ENCODE data around the gene NR3C2.

NR3C2 gene

GRCh38 chr4:148434075-148434773 is 8.0 kb downstream of the NR3C2 start:
- peak; percentile 7 for DNase-seq

GRCh38 chr4:148431401-148431800 is 10.8 kb downstream of the NR3C2 start:
- DNase-seq: no peak

GRCh38 chr4:148430854-148431253 is 11.4 kb downstream of the NR3C2 start:
- no peak for DNase-seq

GRCh38 chr4:148429206-148429605 is 13.0 kb downstream of the NR3C2 start:
- DNase-seq: no peak

GRCh38 chr4:148426643-148427042 is 15.6 kb downstream of the NR3C2 start:
- no peak for DNase-seq

- no peak for DNase-seq
Measured at GRCh38 chr4:148425327-148426110, 16.7 kb downstream of the NR3C2 start.

- DNase-seq: no peak
Measured at GRCh38 chr4:148420397-148420796, 21.8 kb downstream of the NR3C2 start.

- no peak for DNase-seq
Measured at GRCh38 chr4:148415500-148415899, 26.7 kb downstream of the NR3C2 start.

GRCh38 chr4:148412460-148412994 is 29.7 kb downstream of the NR3C2 start:
- no peak for DNase-seq

- no peak for DNase-seq
Measured at GRCh38 chr4:148405161-148405893, 36.9 kb downstream of the NR3C2 start.

- DNase-seq: no peak
Measured at GRCh38 chr4:148398988-148399387, 43.2 kb downstream of the NR3C2 start.

GRCh38 chr4:148397771-148398170 is 44.4 kb downstream of the NR3C2 start:
- DNase-seq: no peak

GRCh38 chr4:148396986-148397673 is 45.1 kb downstream of the NR3C2 start:
- DNase-seq: no peak

GRCh38 chr4:148395771-148396170 is 46.4 kb downstream of the NR3C2 start:
- DNase-seq: no peak

- DNase-seq: no peak
Measured at GRCh38 chr4:148391056-148391455, 51.2 kb downstream of the NR3C2 start.

GRCh38 chr4:148390311-148390710 is 51.9 kb downstream of the NR3C2 start:
- no peak for DNase-seq

- no peak for DNase-seq
Measured at GRCh38 chr4:148380291-148380690, 61.9 kb downstream of the NR3C2 start.

- DNase-seq: peak; percentile 63
Measured at GRCh38 chr4:148376151-148376550, 66.1 kb downstream of the NR3C2 start.

GRCh38 chr4:148375584-148375983 is 66.6 kb downstream of the NR3C2 start:
- no peak for DNase-seq

GRCh38 chr4:148373093-148373492 is 69.1 kb downstream of the NR3C2 start:
- no peak for DNase-seq

GRCh38 chr4:148369919-148370318 is 72.3 kb downstream of the NR3C2 start:
- no peak for DNase-seq

GRCh38 chr4:148367756-148368155 is 74.5 kb downstream of the NR3C2 start:
- no peak for DNase-seq

- no peak for DNase-seq
Measured at GRCh38 chr4:148366251-148366650, 76.0 kb downstream of the NR3C2 start.

Data from CD4-positive, alpha-beta T cell treated with Interleukin-4 for 4 hours (primary cell).